GM19351 (cell line): ENCODE measurements around the gene TSPAN15.
A peak's percentile ranks its signal among the peaks of the same experiment; 100 is the strongest.
"Not testable (repeated sequence)": the region's sequence is repeated elsewhere in the genome, so short reads cannot be mapped to it uniquely, and the experiment has no call there.

Experiments
- ATAC-seq: cut with Tn5 transposase; IDR thresholded peaks from one replicate; pipeline ENCODE4 v1.9.1; 2021; ENCODE audit warnings: mild to moderate bottlenecking, moderate library complexity; ENCODE audit not compliant: unreplicated experiment

The TSPAN15 gene

DNA sequence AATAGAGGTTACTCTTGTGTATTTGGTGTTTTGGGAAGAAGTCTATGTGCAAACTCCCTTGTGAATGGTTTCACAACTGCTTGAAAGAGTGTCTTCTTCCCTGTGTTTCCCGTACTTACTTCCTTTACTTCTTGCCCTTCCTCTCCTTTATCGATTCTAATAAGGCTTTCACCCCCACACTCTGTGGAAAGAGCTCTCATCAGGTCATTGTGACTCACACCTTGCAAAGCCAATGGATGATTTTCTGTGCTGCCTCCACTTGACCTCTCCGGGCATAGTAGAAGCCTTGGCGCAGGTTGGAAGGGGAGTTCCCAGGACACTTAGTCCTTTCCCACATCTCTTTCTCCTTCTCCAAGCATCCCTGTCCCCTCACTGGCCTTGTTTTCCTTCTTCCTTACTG, 6.2 kb upstream of the TSPAN15 start:
- no peak for ATAC-seq

DNA sequence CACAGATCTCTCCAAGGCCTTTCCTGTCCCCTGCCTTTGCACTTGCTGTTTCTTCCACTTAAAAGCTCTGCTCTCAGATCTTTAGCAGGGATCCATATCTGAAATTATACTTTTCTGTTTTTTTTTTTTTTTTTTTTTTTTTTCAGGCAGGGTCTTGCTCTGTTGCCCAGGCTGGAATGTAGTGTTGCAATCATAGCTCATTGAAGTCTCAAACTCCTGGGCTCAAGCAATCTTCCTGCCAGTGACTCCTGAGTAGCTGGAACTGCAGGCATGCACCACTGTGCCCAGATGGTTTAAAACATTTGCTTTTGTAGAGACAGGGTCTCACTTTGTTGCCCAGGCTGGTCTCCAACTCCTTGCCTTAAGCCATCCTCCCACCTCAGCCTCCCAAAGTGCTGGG, 5.0 kb upstream of the TSPAN15 start:
- ATAC-seq: no peak

DNA sequence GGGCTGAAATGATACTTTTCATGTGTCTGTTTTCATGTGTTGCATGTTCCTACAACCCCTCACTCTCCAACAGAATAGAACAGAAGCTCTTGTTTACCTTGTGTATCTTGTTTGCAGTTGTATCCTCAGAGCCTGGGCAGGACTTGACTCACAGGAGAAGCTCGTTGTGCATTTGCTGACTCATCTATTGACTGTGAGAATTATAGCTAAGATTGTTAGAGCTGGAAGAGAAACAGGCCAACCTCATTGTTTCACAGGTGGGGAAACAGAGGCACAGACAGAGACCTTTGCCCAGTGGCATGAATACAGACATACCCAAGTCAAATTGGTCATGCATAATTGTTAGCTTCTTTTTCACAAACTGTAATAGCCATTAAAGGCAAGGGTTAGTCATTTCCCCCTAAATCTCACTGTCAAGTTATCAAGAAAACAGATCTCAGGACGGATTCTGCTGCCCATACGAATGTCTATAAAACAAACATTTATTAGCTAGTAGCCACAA, 4.6 kb upstream of the TSPAN15 start:
- ATAC-seq: no peak

DNA sequence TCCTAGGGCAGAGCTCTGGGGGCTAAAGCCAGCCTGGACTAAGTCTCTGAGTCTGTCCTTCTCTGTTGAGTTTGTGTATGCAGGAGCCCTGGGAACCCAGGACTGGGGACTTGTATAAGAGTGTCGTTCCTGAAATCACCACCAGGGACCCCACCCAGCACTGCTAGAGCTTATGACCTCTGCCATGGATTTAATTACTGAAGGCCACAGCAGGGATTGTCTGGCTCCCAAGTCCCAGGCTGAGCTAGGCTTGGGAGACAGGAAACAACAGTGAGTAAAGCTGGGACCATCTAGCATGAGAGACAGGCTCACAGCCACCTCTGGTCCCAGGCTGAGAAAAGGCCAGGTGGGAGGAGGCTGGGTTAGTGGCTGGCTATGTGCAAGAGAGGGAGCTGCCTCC, 1.4 kb upstream of the TSPAN15 start:
- ATAC-seq: peak; percentile 67

DNA sequence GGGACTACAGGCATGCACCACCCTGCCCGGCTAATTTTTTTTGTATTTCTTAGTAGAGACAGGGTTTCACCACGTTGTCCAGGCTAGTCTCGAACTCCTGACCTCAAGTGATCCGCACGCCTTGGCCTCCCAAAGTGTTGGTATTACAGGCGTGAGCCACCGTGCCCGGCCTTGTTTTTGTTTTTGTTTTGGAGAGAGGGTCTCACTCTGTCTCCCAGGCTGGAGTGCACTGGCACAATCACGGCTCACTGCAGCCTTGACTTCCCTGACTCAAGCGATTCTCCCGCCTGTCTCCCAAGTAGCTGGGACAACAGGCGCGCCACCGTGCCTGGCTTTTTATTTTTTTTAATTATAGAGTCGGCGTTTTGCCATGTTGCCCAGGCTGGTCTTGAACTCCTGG, 870 bp upstream of the TSPAN15 start:
- not testable (repeated sequence) for ATAC-seq

DNA sequence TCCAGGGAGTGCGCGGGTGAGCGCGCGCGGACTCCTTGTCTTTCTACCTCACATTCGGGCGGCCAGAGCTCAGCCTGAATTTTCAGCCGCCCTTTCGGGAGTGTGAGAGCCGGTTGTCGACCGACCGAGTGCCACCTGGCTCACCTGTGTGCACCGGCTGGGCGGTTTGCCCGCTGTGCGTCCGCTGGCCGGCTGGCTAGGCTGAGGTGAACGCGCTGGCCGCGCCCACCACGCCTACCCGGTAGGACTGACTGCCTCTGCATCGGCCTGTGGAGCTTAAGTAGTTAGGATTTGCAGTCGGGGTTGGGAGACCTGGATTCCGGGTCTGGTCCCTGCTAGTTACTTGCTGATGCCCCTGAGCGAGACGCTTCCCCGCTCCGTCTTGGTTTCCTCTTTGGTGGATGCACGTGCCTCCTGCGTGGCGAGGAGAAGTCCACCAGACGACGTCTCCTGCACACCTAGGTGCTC, 553 bp downstream of the TSPAN15 start:
- ATAC-seq: no peak

DNA sequence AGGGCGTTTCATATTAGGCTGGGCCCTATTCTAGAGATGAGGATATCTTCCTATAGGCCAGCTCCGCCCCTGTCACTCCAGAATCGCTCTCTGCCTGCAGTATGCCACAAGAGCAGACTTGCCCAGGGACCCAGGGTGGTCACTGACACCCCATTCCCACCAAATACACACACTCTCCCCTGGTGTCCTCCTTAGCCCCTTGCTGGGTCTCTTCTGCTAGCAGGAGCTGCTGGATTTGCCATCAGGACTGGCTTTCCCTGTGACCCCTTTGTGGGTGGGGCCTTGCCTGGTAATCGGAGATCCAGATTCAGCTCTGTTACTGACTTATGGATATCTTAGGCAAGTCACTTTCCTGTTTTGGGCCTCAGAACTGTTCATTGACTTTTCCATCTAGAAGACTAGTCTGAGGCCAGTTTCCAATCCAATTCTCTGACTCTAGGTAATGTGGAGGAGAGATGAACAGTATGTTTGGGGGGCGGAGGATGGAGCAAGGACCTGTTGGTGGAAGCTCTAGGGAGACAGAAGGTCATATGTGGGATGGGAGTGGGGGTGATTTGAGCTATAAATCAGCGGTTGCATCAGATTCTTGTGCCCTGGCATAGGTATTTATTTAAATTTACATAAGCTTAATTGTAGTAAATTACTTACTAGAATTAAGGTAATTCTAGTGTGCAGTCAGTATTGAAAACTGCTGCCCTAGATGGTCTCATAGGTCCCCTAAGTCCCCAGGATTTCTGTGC, 1.6 kb downstream of the TSPAN15 start:
- ATAC-seq: no peak

DNA sequence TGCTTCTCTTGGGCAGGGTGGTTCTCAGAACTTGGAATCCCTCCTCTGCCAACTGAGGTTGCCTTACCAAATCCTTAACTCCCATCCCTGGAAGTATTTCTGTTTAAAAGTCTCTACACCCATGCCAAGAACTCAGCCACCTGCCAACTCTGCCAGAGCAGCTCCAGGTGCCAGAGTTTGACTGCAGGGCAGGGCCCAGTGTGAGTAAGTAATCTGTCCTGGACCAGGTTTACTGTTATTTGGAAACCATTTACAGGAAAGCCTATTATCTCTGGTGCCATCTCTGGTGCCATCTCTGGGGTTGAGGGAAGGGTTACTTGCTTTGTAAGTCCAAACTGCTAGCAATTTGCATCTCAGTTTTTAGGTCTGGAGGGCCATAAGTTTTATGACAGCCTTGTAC, 2.5 kb downstream of the TSPAN15 start:
- ATAC-seq: no peak

DNA sequence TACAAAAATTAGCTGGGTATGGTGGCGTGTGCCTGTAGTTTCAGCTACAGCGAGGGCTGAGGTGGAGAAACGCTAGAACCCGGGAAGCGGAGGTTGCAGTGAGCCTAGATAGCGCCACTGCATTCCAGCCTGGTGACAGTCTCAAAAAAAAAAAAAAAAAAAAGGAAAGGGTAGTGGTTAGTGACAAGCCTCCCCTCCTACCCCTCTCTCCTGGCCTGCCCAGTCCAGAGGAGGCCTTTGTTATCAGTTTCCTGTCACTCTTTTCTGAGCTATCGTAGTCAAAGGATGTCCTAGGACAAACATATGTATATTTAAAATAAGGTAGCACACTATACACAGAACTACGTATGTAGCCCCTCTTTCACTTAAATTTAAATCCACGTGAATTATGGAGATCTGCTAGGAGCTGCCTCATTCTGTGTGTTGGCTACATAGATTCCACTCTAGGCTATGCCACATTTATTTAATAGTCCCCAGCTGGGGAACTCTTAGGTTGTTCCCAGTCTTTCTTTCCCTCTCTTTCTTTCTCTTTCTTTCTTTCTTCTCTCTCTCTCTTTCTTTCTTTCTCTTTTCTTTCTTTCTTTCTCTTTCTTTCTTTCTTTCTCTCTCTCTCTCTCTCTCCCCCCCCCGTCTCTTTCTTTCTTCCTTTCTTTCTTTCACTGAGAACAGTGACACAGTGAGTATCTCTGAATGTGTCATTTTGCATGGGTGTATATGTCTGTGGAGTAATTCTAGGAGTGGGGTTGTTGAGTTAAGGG, 3.9 kb downstream of the TSPAN15 start:
- no peak for ATAC-seq

DNA sequence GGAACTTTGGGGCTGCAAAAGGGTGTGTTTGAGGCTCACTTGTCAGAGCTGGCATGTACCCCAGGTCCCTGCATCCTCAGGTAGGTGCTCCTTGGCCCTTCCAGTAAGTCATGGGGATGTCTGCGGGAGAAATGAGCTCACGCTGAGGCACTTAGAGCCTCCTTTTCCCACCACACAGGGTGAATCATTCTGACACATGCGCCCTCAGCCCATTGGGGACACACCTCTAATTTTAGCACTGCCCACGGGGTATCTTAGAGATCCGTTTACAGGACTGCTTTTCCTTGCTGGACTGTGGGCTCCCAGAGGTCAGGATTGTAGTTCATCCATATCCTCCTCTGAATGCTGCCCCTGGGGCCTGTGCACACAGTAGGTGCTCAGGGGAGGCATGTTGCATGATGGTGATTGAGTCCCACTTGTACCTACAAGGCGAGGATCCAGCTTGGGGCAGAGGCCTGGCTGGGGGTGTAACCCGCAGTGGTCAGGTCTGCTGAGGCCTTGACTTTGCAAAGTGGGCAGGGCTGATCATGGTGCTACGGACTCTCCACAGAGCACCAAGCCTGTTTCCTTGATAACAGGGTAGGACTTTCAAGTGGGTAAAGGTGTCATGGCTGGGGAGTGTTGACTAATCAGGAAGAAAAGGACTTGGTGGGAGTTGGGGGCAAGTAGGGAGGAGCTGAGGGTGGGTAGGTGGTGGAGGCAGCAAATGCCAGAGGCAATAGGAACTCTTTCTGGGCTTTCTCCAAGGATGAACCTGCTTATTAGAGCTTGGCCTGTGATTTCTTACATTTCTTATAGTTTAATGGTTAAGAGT, 5.8 kb downstream of the TSPAN15 start:
- no peak for ATAC-seq

DNA sequence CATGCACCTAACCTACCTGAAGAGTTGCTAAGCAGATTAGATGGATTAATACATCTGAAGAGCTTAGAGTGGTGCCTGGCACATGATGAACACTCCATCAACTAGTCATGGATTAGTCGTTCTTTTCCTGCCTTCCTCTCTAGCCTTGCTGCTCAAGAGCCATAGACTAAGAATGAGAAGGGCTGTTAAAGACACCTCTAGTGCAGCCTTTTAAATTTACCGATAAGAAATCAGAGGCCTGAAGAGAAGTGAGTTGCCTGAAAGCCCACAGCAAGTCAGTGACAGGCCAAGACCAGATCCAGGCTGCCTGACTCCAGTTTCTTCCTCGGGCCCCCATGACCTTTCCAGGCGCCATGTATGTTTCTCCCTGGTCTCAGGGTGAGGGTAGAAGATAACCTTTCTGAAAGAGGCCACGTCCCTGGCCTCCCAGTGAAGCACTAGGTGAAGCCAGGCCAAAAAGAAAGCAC, 6.5 kb downstream of the TSPAN15 start:
- no peak for ATAC-seq

DNA sequence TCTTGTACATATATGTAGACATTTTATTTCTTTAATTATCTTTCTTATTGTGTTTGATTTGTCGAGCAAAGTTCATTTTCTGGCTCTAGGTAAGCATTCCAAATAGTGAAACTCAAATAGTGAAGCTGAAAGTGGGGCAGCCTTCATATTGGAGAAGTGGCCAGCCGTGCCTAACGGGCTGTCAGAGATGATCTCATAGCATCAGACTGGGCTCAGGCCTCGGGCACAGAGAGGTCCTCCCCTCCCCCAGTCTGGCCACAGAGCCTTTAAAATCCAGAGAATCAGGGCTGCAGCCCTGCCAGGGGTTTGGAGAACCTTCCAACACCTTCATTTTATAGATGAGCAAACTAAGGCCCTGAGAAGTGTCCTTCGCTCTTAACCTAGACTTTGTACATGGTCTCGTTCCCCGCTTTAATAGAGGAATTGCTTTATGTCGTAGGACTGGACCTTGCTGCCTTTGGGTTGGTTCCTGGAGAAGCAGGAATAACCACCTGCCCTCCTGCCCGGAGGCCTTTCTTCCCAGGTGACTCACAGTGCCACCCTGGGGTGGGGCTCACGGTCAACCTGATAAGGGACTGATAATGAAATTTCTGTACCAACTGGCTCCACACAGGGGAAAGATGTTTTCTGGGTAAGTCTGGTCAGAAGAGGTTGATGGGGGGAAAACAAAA, 7.3 kb downstream of the TSPAN15 start:
- ATAC-seq: no peak

DNA sequence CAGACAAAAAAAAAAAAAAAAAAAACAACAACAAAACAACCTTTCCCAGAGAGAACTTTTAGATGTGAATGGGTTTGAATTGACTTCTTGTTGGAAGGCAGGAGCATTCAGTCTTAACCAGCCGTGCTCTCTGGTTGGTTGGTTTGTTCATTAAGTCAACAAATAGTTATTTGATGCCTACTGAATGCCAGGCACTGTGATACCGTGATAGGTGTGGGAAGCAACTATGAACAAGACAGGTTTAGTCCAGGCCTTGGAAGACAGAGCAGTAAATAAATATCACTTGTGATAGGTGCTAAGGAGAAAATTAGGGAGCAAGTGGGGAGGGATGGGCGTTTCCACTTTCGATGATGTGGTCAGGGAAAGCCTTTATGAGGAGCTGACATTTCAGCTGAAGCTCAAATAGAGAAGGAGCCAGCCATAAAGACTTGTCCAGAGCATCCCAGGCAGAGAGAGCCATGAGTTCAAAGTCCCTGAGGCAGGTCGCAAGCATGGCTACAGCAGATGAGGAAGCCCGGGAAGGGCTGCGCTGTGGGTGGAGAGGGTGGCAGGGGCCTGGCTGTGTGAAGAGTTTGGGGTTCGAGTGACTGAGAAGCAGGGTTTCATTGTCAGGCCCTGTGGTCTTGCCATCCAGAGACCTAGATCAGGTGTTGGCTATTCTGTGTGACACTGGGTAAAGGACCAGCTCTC, 8.0 kb downstream of the TSPAN15 start:
- no peak for ATAC-seq

DNA sequence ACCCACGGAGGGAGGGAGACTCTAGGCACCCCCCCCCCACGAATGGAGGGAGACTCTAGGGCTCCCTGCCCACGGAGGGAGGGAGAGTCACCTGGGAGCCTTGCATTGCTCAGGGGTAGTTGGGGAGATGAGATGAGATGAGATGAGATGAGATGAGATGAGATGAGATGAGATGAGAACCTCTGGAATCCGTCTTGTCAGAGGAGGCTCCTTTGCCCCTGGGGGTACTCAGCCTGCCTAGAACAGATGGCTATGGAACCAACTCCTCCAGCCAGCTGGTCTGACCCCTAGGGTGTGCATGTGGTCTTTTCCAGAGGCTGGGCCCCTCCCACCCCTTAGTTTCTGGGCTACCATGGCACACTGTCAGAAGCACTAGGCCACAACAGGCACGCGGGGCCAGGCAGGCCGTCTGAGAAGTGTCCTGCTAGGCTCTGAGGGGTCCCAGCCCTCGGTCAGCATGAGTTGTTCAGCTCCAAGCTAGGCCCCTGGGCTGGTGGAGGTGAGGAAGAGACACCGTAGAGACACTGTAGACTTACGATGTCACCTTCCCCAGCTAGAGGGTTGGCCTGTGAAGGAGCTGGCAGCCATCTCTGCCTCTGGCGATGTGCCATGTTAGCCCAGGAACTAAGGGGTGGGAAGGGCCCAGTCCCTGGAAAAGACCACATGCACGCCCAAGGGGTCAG, 8.8 kb downstream of the TSPAN15 start:
- no peak for ATAC-seq

DNA sequence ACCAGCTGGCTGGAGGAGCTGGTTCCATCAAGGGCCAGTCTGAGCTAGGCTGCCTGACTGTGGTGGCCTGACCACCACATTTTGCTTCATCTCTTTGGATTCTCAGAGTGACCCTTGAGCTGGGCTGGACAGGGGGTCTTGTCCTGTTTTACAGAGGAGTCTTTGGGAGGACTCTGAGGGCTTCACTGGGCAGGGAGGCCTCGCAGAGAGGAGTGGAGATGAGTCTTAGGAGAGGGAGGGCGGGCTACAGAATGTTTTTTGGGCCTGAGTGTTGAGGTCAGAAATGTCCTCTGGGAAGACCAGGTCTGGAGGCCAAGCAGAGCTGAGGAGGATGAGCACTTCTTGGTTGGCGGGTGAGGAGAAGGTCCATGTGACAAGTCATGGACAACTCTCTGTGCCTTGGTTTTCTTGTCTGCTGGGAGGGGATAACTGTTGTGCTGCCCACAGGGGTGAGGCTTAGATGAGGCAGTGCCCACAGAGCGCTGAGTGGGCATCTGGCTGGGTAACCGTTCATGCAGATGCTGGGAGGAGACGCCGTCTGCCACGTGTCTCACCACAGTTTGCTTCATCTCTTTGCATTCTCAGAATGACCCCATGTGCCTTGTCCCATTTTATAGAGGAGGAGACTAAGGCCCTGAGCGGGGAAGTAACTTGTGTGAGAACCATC, 9.4 kb downstream of the TSPAN15 start:
- no peak for ATAC-seq

DNA sequence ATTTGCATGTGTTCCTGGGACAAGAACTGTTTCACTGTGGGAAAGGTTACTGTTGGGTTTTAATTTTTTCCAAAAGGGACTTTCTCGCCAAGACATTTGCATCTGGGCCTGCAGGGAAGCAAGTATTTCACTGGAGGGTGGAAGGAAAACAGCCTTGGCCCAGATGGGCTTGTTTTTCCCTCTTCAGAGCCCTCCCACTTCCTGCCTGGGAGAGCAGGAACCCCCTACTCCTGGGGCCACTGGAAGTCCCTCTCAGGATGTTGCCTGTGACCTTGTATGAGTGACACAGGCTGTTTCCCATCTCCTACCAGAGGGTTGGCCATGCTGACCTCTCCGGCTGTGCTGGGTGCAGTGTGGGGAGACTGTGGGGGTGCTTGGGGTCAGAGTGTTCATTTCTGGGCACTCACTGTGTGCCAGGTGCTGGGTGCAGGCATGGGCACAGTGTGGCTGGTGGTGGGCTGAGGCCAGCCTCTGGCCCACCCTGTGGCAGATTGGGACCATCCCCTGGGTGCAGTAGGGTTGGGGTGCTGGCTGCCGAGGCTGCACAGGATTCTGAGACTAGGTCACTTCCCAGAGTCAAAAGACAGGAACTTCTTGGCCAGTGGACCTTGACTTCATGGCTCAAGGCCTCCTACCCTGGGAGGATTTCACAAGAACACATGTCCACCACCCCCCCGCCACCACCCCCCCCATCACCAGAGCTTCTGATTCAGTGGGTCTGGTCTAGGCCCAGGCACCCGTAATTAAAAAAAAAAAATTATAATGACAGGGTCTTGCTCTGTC, 10.2 kb downstream of the TSPAN15 start:
- no peak for ATAC-seq

DNA sequence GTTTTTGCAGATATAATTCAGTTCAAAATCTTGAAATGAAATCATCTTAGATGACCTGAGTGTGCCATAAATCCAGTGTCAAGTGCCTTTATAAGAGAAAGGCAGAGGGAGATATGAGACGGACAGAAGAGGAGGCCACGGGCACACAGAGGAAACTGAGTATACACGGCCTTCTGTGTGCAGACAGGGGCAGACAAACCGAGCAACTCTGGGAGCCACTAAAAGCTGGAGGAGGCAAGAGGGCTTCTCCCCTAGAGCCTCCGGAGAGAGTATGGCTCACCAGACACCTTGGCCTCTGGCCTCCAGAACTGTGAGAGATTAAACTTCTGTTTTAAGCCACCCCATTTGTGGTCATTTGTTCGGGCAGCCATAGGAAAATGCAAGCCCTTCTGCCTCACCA, 12.6 kb downstream of the TSPAN15 start:
- ATAC-seq: no peak

DNA sequence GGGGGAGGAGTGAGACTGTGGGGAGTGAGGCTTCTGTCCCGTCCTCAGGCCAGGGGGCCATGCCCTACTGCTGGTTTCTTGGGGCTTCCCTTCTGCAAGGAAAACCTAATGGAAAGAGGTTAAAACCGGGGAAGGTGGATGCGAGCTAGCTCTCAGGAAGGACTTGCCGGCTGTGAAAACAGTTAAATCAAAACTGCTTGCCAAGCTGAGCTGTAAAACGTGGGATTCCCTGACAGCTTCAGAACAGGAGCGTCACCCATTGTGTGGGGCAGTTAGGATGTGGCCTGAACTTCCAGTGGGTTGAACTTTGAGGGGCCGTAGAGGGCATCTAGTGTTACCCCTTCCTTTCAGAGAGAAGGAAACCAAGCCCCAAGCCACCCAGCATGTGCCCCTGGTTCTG, 13.1 kb downstream of the TSPAN15 start:
- no peak for ATAC-seq
